Type B pancreatic cell (in vitro differentiated cells): ENCODE data around the gene C12orf50. TPM values are rescaled to one million over a fixed set of nuclear protein-coding genes. Genes with fewer than 3 reads are reported as not detected.

Experiments used
- DNase-seq: peaks from one replicate; pipeline ENCODE4 v3.0.0; 2021; ENCODE audit warnings: mixed read lengths; ENCODE audit not compliant: unreplicated experiment; ENCODE audit errors: extremely low spot score
- H3K27ac Mint-ChIP-seq: 2 replicates; pipeline ENCODE4 v1.8.0; 2021; ENCODE audit warnings: mild to moderate bottlenecking, mixed read lengths
- H3K27me3 Mint-ChIP-seq: 2 replicates; pipeline ENCODE4 v1.8.0; 2021; ENCODE audit warnings: mixed read lengths
- H3K36me3 Mint-ChIP-seq: 2 replicates; pipeline ENCODE4 v1.8.0; 2021; ENCODE audit warnings: mixed read lengths
- H3K4me1 Mint-ChIP-seq: one replicate; pipeline ENCODE4 v1.8.0; 2021; ENCODE audit warnings: mixed read lengths; ENCODE audit not compliant: unreplicated experiment
- H3K4me3 Mint-ChIP-seq: 2 replicates; pipeline ENCODE4 v1.8.0; 2021; ENCODE audit warnings: mild to moderate bottlenecking, mixed read lengths
- H3K9me3 Mint-ChIP-seq: 2 replicates; pipeline ENCODE4 v1.8.0; 2021; ENCODE audit warnings: mixed read lengths
- CTCF ChIP-seq: fragments of 200-600 bp; sonication (generic); conservative IDR thresholded peaks from 2 replicates; pipeline ENCODE4 v1.5.0; 2021; ENCODE audit warnings: antibody characterized with exemption, mild to moderate bottlenecking
- total RNA-seq: library from RNA; stranded (reverse); gene quantifications from 2 replicates; pipeline ENCODE4 v1.2.1, GENCODE V29; 2021; ENCODE audit warnings: low replicate concordance

Gene C12orf50
- total RNA-seq, 1 donor from 2014 or later, result 0.17 TPM

GRCh38 chr12:87931812-87932211, 97.4 kb downstream of the C12orf50 start:
- TF ChIP-seq CTCF, result no peak

GRCh38 chr12:87930627-87931026, 98.6 kb downstream of the C12orf50 start:
- DNase-seq, result no peak
- Mint-ChIP-seq H3K9me3 (no peaks in the 10 kb centered on the region), H3K4me3 (no peak overlapping the region), H3K4me1 (peaks cover 7% of the 10 kb centered on the region), H3K27me3 (no peaks in the 10 kb centered on the region), H3K36me3 (peaks cover 4% of the 10 kb centered on the region), H3K27ac (no peak overlapping the region)
- TF ChIP-seq CTCF, result no peak

More at GRCh38 chr12:87931812-87932211, 97.4 kb downstream of the C12orf50 start:
- Mint-ChIP-seq H3K27me3 (no peaks in the 10 kb centered on the region), H3K27ac (no peak overlapping the region), H3K36me3 (peaks cover 4% of the 10 kb centered on the region), H3K4me3 (no peak overlapping the region), H3K4me1 (peaks cover 7% of the 10 kb centered on the region), H3K9me3 (peaks cover 7% of the 10 kb centered on the region)
- DNase-seq, result no peak

Other genes starting within 250 kb of the C12orf50 start
- gene CEP290, start 112.7 kb upstream of the C12orf50 start, total RNA-seq, result 8.0 and 28.5 TPM in 2 replicates
- gene TMTC3, start 112.9 kb upstream of the C12orf50 start, total RNA-seq, result 34.1 and 38.5 TPM in 2 replicates